ENCODE measurements around the gene ASAP2. TPM values are rescaled to one million over a fixed set of nuclear protein-coding genes. Genes with fewer than 3 reads are reported as not detected.

ASAP2 gene
- total RNA-seq, 1 donor from 2014 or later: 10.0 TPM

GRCh38 chr2:9247786-9248185, 41.2 kb downstream of the ASAP2 start:
- H3K36me3 ChIP-seq: no peaks in the 10 kb centered on the region
- H3K27ac ChIP-seq (replicated peaks): peak overlapping the region; percentile 62
- no peak for DNase-seq
- no peaks in the 10 kb centered on the region for H3K9me3 ChIP-seq (replicated peaks)
- no peak for TF ChIP-seq CTCF (IDR thresholded peaks at IDR 0.05; ENCODE audit: borderline replicate concordance)
- intact Hi-C loops (cut with micrococcal nuclease): no loop called here
- H3K4me3 ChIP-seq: no peak overlapping the region
- H3K4me1 ChIP-seq: peaks cover 85% of the 10 kb centered on the region
- H3K27me3 ChIP-seq (ENCODE audit: low read depth): no peaks in the 10 kb centered on the region

GRCh38 chr2:9248363-9248762, 41.8 kb downstream of the ASAP2 start:
- DNase-seq: no peak
- TF ChIP-seq CTCF (IDR thresholded peaks at IDR 0.05; ENCODE audit: borderline replicate concordance): no peak
- peak overlapping the region; percentile 62 for H3K27ac ChIP-seq (replicated peaks)

GRCh38 chr2:9249020-9249800, 42.6 kb downstream of the ASAP2 start:
- H3K4me1 ChIP-seq: peaks cover 80% of the 10 kb centered on the region

More at GRCh38 chr2:9248363-9248762, 41.8 kb downstream of the ASAP2 start:
- Histone ChIP-seq H3K36me3 (no peaks in the 10 kb centered on the region), H3K27me3 (ENCODE audit: low read depth) (no peaks in the 10 kb centered on the region), H3K4me3 (no peak overlapping the region), H3K4me1 (peaks cover 85% of the 10 kb centered on the region), H3K9me3 (replicated peaks) (no peaks in the 10 kb centered on the region)
- intact Hi-C loops (cut with micrococcal nuclease): no loop called here

GRCh38 chr2:9250091-9250490, 43.5 kb downstream of the ASAP2 start:
- no peak for TF ChIP-seq CTCF (IDR thresholded peaks at IDR 0.05; ENCODE audit: borderline replicate concordance)
- Histone ChIP-seq H3K9me3 (replicated peaks) (no peaks in the 10 kb centered on the region), H3K27ac (replicated peaks) (peak overlapping the region; percentile 62), H3K4me1 (peaks cover 78% of the 10 kb centered on the region), H3K4me3 (no peak overlapping the region), H3K27me3 (ENCODE audit: low read depth) (no peaks in the 10 kb centered on the region), H3K36me3 (no peaks in the 10 kb centered on the region)
- intact Hi-C loops (cut with micrococcal nuclease): no loop called here
- no peak for DNase-seq

More at GRCh38 chr2:9249020-9249800, 42.6 kb downstream of the ASAP2 start:
- H3K4me3 ChIP-seq: no peak overlapping the region
- no peak for DNase-seq
- H3K36me3 ChIP-seq: no peaks in the 10 kb centered on the region
- TF ChIP-seq CTCF (IDR thresholded peaks at IDR 0.05; ENCODE audit: borderline replicate concordance): no peak
- H3K9me3 ChIP-seq (replicated peaks): no peaks in the 10 kb centered on the region
- no peaks in the 10 kb centered on the region for H3K27me3 ChIP-seq (ENCODE audit: low read depth)
- H3K27ac ChIP-seq (replicated peaks): peak overlapping the region; percentile 62
- intact Hi-C loops (cut with micrococcal nuclease): no loop called here

GRCh38 chr2:9250498-9251153, 44.0 kb downstream of the ASAP2 start:
- TF ChIP-seq CTCF (IDR thresholded peaks at IDR 0.05; ENCODE audit: borderline replicate concordance): no peak
- H3K4me1 ChIP-seq: peaks cover 78% of the 10 kb centered on the region
- intact Hi-C loops (cut with micrococcal nuclease): no loop called here

More at GRCh38 chr2:9250498-9251153, 44.0 kb downstream of the ASAP2 start:
- Histone ChIP-seq H3K27me3 (ENCODE audit: low read depth) (no peaks in the 10 kb centered on the region), H3K4me3 (no peak overlapping the region), H3K36me3 (no peaks in the 10 kb centered on the region), H3K27ac (replicated peaks) (peak overlapping the region; percentile 62), H3K9me3 (replicated peaks) (no peaks in the 10 kb centered on the region)
- no peak for DNase-seq
